Psoas muscle (tissue), 8 donors: ENCODE data around the gene NYNRIN. TPM values are rescaled to one million over a fixed set of nuclear protein-coding genes. Genes with fewer than 3 reads are reported as not detected.

Source experiments
- ATAC-seq, 4 donors: fragments of 200-7000 bp; cut with Tn5 transposase; one replicate each; pipeline ENCODE4 v1.9.1; 2020; ENCODE audit warnings: moderate library complexity in 3 of 4, mild to moderate bottlenecking in 2 of 4
- DNase-seq, 2 donors: peaks; one replicate each; pipeline ENCODE4 v3.0.0-alpha.2; 2020
- H3K27ac ChIP-seq: fragments of 200-600 bp; one replicate; pipeline ENCODE4 v1.8.0; 2022
- H3K27me3 ChIP-seq, 3 donors: fragments of 200-600 bp in 1 of 3; one replicate each; pipeline versions ENCODE4 v1.6.1 to v1.8.0; 2013 to 2022; ENCODE audit warnings: low read length in 2 of 3, mild to moderate bottlenecking in 2 of 3, moderate library complexity in 1 of 3; ENCODE audit not compliant: insufficient read depth in 3 of 3
- H3K36me3 ChIP-seq, 2 donors: fragments of 200-600 bp in 1 of 2; one replicate each; pipeline versions ENCODE4 v1.6.1 to v1.8.0; 2013 to 2022; ENCODE audit warnings: low read depth in 1 of 2, mild to moderate bottlenecking in 1 of 2, moderate library complexity in 1 of 2; ENCODE audit not compliant: insufficient read depth in 1 of 2
- H3K4me1 ChIP-seq: fragments of 200-600 bp; one replicate; pipeline ENCODE4 v1.8.0; 2022
- H3K4me3 ChIP-seq: fragments of 200-600 bp; one replicate; pipeline ENCODE4 v1.8.0; 2022; ENCODE audit warnings: mild to moderate bottlenecking
- H3K9me3 ChIP-seq: fragments of 200-600 bp; one replicate; pipeline ENCODE4 v1.8.0; 2022
- WGBS, 3 donors: extraction: QIAGEN DNeasy Blood & Tissue Kit; methylation state at CpG; one replicate each; pipeline versions ENCODE4 v1.1.6 to v1.1.7; 2013; 5-methylcytosine and 5-hydroxymethylcytosine counted together
- intact Hi-C, 2 donors: fragments of 100-400 bp; cut with DNase I; formaldehyde crosslinking; loops; one replicate each; pipeline versions ENCODE4 v1.11.0 to v1.14.2; 2022
- polyA plus RNA-seq, 3 donors: library from polyadenylated mRNA; stranded (reverse); fragments of 200-250 nt; gene quantifications; one replicate each; pipeline ENCODE4 v1.2.3, GENCODE V29; 2013
- total RNA-seq, 4 donors: library from RNA; stranded (reverse); fragmentation: NEBNext Ultra II Directional in 2 of 4; extraction: Animal tissue kit (Norgen Biotek cat#: 25700) in 2 of 4; gene quantifications; one replicate each; pipeline versions ENCODE4 v1.2.1 to v1.2.4, GENCODE V29; 2021 to 2023
- TF ChIP-seq, protein P1 (sequence below): fragments of 200-600 bp; IDR thresholded peaks from one replicate; pipeline ENCODE4 v1.8.0; 2022; ENCODE audit warnings: antibody characterized with exemption
- donor health status: healthy with polysubstance abuse.
- donor health status: DM: no; HTN: no; CAD: no; lungs with moderate emphysema.
- donor health status: Bipolar disorder and iron deficiency.
- donor health status: healthy.
- donor health status: DM: yes; HTN: yes; CAD: no.
- donor health status: DM: no; HTN: no; CAD: no.
- donor health status: DM: no; HTN: no; CAD: no.
- donor health status: DM: yes; HTN: yes; CAD: no.

NYNRIN gene
- total and polyA plus RNA-seq, 7 donors, result 1.1 to 8.0 (median 2.1) TPM

DNA sequence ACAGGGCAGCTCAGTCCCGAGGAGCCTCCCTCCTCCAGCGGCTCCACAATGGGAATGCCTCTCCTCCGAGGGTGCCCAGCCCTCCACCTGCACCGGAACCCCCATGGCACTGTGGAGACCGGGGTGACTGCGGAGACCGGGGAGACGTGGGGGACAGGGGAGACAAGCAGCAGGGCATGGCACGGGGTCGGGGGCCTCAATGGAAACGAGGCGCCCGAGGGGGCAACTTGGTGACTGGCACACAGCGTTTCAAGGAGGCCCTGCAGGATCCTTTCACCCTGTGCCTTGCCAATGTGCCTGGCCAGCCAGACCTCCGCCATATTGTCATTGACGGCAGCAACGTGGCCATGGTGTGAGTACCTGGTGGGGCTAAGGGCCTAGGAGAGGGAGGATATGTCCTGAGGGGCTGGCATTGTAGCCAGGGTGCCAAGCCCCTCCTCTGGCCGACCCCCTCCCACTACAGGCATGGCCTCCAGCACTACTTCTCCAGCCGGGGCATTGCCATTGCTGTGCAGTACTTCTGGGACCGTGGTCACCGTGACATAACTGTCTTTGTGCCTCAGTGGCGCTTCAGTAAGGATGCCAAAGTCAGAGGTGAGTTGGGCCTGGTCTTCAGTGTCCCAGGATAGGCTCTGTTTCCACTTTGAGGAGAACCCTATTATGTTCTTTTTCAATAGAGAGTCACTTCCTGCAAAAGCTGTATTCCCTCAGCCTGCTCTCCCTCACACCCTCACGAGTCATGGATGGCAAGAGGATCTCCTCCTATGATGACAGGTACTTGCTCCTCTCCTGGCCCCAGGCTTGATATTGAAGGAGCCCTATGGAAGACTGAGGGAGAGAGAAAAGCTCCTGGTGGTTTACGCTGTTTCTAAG is 33.7 kb downstream of the NYNRIN start:
- TF ChIP-seq, protein P1, sequence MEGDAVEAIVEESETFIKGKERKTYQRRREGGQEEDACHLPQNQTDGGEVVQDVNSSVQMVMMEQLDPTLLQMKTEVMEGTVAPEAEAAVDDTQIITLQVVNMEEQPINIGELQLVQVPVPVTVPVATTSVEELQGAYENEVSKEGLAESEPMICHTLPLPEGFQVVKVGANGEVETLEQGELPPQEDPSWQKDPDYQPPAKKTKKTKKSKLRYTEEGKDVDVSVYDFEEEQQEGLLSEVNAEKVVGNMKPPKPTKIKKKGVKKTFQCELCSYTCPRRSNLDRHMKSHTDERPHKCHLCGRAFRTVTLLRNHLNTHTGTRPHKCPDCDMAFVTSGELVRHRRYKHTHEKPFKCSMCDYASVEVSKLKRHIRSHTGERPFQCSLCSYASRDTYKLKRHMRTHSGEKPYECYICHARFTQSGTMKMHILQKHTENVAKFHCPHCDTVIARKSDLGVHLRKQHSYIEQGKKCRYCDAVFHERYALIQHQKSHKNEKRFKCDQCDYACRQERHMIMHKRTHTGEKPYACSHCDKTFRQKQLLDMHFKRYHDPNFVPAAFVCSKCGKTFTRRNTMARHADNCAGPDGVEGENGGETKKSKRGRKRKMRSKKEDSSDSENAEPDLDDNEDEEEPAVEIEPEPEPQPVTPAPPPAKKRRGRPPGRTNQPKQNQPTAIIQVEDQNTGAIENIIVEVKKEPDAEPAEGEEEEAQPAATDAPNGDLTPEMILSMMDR, result no peak
- H3K9me3 ChIP-seq, result no peaks in the 10 kb centered on the region
- H3K27me3 ChIP-seq, result no peaks in the 10 kb centered on the region
- 80 to 81% (median 81%) methylated on average over 22 to 24 of the region's 24 CpGs for WGBS, 3 donors
- H3K4me1 ChIP-seq, result peaks cover 30% of the 10 kb centered on the region
- H3K27ac ChIP-seq, result no peak overlapping the region
- no peak for DNase-seq
- no peak for ATAC-seq
- H3K4me3 ChIP-seq, result no peak overlapping the region
- intact Hi-C loops, result loop anchor here in 1 of 2 donors (10.0 kb wide), 1 partner anchor 188 kb away; the partner anchor contains the start of gene TINF2
- peaks cover 0 to 62% of the 10 kb centered on the region in 2 donors for H3K36me3 ChIP-seq

DNA sequence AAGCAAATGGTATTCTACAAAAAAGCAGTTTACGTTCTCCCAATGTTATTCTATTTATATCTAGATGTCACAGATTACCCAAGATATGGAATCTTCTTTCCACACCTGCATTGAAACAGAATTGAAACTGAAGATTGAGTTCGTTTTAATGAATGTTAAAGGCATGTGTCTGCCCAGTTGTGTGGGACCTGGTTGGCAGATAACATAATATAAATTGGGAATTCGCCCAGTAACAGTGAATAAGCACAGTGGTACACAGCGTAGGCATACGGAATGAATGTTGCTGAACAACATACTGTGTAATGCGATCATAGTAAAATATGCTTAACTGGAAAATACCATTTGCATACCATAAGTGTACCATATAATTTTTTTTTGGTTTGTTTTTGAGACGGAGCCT is 35.2 kb downstream of the NYNRIN start:
- intact Hi-C loops, result loop anchor here in 1 of 2 donors (2.0 to 10.0 kb wide), 2 partner anchors 101 to 189 kb away; partner anchors contain the start of gene TINF2
- H3K4me3 ChIP-seq, result no peak overlapping the region
- peaks cover 0 to 78% of the 10 kb centered on the region in 2 donors for H3K36me3 ChIP-seq
- H3K9me3 ChIP-seq, result no peaks in the 10 kb centered on the region
- no peaks in the 10 kb centered on the region for H3K27me3 ChIP-seq
- DNase-seq, result no peak
- TF ChIP-seq, protein P1, result no peak
- WGBS, 3 donors, result 71 to 81% (median 76%) methylated on average over 7 of the region's 7 CpGs
- H3K27ac ChIP-seq, result no peak overlapping the region
- ATAC-seq, result no peak
- H3K4me1 ChIP-seq, result peaks cover 31% of the 10 kb centered on the region

DNA sequence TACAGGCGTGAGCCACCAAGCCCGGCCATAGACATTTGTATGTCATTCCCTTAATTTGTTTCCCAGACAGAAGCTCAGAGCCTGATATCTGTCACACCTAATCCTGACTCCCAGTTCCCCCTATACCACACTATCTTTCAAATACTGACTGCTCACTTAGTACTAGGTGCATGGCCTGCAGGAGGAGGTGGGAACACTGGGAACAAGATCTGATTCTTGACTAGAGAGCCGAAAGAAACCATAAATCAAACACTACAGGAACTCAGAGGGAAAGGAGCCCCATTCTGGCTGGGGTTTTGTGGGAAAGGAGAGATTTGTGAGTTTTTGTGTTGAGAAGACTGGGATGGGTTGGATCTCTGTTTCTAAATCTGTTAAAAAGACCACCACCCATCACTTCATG is 35.9 kb downstream of the NYNRIN start:
- H3K9me3 ChIP-seq, result no peaks in the 10 kb centered on the region
- 63 to 72% (median 71%) methylated on average over 3 of the region's 3 CpGs for WGBS, 3 donors
- no peak overlapping the region for H3K27ac ChIP-seq
- peaks cover 31% of the 10 kb centered on the region for H3K4me1 ChIP-seq
- H3K27me3 ChIP-seq, result no peaks in the 10 kb centered on the region
- no peak overlapping the region for H3K4me3 ChIP-seq
- TF ChIP-seq, protein P1, result no peak
- intact Hi-C loops, result loop anchor here (2.0 to 10.0 kb wide), 4 partner anchors 102 to 1517 kb away; partner anchors contain the start of genes TINF2 (in 2 of the 2) and RBM23 (in 1 of the 2)
- no peak for DNase-seq
- H3K36me3 ChIP-seq, result peaks cover 0 to 84% of the 10 kb centered on the region in 2 donors
- ATAC-seq, result no peak

DNA sequence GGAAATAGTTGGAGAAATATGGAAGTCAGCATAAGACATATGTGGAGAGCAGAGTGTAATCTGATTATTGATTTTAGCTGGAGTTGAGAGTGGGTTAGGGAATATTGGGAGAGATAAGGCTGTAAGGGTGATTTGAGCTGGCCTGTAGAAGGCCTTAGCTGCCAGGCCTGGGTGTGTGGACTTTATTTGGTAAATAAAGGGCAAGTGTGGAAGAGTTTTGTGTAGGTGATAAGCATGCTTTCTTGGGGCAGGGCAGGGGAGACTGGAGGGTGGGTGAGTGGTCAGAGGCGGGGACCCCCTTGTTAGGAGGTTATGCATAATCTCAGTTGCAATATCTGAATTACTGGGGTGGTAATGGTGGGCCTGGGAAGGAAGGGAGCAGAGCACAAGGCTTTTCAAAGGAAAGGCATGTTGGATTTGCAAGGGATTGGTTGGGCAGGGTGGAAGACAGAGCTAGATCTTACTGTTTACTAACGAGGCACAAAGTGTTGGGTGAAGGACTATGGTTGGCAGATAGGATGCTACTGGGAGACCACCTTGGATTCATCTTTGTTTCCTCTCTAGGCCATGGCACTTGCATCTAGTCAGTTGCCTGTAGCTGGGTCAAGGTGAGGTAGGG is 36.5 kb downstream of the NYNRIN start:
- Histone ChIP-seq H3K36me3 (peaks cover 0 to 90% of the 10 kb centered on the region in 2 donors), H3K4me3 (no peak overlapping the region), H3K27ac (no peak overlapping the region), H3K9me3 (no peaks in the 10 kb centered on the region), H3K27me3 (no peaks in the 10 kb centered on the region), H3K4me1 (peaks cover 37% of the 10 kb centered on the region)
- DNase-seq, result no peak
- WGBS, 3 donors, result 76 to 90% (median 77%) methylated on average over 2 of the region's 2 CpGs
- TF ChIP-seq, protein P1, result no peak
- no peak for ATAC-seq
- intact Hi-C loops, result loop anchor here (2.0 to 10.0 kb wide), 4 partner anchors 102 to 1518 kb away; partner anchors contain the start of genes TINF2 (in 2 of the 2) and RBM23 (in 1 of the 2)
